ENCODE measurements around the gene SERPINA5.
"Not testable (repeated sequence)": the region's sequence is repeated elsewhere in the genome, so short reads cannot be mapped to it uniquely, and the experiment has no call there.

SERPINA5 gene

DNA sequence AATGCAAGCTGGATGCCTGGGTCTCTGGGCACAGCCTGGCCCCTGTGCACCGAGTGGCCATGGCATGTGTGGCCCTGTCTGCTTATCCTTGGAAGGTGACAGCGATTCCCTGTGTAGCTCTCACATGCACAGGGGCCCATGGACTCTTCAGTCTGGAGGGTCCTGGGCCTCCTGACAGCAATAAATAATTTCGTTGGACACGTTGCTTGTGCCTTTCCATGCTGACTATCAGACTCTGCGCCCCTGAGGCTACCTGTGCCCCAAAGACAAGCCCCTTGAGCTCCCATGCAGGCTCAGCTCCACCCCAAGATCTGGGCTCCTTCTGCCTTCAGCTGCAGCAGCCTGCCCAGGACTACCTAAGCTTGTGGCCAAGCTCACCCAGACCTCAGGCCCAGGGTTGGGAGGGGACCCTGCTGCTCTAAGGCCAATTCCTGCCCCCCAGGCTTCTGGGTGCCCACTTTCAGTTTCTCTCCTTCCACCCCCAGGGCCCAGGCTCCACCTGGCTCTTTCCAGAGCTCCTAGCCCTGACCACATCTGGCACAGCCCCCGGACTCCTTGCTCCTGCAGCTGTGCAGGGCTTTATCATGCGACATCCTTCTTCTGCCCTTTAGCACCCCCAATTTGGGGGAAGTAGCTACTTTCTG, 42.8 kb downstream of the SERPINA5 start:
- no peak for DNase-seq (ENCODE audit: low spot score)

DNA sequence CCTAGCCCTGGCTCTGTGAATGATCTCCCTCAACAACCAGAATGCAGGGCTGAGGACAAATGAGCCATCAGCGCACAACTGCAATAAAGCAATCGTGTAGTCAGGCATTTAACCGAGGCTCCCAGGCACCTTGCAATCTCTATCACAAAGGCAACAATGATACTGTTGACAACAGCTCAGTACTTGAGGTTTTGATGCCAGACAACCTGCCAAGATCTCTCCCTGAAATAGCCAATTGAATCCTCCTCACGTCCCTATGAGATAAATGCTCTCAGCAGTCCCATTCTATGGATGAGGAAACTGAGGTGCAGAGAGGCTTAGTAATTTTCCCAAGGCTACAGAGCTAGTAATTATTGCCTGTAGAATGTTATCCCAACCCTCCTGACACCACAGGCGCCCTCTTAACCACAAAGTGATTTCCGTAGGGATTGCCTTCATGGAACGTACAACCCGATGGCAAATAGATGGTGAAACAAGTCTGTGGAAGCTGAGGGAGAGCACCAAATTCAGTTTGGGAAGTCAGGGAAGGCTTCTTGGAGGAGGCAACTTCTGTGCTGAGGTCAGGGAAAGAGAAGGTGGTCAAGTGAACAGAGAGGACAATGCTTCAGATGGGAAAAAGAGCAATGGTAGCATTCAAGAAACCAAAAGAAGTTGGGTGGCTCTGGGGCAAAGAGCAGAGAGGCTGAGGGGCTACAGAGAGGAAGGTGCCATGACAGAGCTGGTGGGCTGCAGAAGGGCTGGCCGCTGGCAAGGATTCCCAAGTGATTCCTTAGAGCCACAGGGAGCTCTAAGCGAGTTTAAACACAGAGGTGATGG, 43.5 kb downstream of the SERPINA5 start:
- DNase-seq (ENCODE audit: low spot score), result no peak

DNA sequence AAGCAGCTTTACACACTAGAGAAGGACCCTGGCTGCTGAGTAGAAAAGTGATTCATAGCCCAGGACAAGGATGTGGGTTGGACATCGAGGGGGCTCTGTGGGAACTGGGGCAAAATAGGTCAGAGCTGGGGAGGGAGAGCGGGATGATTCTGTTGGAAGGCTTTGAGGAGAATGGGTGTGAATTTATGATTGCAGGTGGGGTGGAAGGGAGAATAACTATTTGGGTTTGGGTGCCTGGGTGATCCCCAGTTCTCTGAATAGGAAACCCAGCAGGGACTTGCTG, 44.1 kb downstream of the SERPINA5 start:
- DNase-seq (ENCODE audit: low spot score), result no peak

DNA sequence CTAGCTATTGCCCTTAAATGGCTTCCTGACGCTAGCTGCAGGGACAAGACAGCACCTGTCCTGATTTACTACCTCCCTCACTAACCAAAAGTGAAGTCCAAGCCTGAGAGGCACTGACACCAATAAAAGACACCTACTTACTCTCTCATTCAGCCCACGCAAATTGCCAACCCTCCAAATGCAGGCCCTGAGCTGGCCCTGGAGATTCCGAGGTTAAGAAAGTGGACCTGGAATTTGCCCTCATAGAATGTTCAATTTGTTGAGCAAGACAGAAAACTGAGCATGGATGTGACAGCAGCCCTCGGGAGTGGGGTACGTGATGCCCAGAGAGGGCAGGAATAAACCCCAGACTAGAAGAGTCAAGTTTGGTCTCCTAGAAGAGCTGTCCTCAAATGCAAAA, 47.4 kb downstream of the SERPINA5 start:
- no peak for DNase-seq (ENCODE audit: low spot score)

DNA sequence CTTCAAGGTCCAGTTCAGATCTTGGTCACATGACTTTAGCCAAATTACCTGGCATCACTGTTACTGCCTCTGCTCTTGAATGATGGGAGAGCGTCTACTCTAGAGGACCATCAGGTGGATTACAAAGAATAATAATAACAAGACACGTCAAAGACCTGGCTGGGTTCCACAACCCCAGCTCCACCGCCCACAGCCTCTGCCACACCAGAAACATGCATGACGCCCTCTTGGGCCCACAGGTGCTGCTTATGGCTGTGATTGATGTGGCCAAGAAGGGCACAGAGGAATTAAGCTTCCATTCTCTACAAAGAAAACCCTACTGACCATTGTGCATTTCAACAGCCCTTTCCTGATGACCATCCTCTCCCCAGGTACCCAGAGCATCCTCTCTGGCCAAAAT, 49.2 kb downstream of the SERPINA5 start:
- DNase-seq (ENCODE audit: low spot score), result no peak

DNA sequence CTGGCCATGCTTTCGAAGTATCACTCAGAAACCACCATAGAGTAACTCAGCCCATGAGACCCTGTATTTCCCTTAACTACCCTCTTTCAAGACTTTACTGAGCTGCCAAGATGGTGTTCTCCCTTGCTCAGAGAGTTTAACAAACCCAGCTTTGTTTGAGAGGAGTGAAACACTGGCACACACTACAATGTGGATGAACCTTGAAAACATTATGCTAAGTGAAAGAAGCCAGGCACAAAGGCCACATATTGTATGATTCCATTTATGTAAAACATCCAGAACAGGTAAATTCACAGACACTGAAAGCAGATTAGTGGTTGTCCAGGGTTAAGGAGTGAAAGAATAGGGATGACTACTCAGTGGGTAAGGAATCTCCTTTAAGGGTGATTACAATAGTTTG, 49.8 kb downstream of the SERPINA5 start:
- DNase-seq (ENCODE audit: low spot score), result no peak

DNA sequence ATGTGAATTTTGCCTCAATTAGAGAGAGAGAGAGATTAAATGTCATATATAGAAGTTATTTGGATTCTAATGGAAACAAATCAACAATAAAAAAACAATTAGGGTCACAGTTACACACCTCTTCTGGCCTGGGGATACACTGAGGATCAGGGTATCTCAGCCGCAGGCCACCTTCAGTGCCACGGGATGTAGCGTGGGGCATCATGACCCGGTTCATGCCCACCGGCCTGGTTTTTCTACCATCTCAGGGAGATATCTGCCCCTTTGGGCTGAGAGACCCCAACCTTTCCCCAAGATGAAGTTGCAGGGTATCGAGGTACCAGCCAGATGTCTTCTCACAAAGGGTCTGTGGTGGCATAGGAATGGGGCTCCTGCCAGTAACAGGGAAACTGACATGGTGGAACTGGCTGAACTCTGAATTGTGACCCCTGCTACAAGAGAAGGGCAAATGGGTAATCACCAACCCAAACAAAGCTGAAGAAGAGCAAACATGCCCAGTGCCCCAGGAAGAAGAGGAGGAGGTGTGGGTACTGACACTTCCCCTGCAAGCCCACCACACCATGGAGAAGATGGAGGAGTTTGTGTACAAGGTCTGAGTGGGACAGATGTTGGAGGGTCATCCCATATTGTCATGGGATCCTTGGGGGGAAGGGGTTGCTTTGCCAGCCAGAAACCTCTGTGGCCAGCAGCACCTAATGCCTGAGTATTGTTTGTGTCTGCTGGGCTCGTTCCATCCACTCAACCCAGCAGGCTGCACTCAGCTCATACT, 50.5 kb downstream of the SERPINA5 start:
- DNase-seq (ENCODE audit: low spot score), result no peak

DNA sequence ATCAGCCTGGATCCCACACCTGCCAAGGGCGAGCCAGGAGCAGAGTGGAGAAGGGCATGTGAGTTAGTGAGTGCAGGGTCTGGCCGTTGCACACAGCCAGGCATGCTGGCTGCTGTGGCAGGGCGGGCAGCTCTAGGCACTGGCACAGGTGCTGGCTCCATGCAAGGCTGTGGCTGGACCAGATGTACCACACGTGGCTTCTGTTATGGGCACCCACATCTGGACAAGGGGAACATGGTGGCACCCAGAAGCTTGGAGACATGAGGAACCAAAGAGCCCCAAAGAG, 51.0 kb downstream of the SERPINA5 start:
- no peak for DNase-seq (ENCODE audit: low spot score)

DNA sequence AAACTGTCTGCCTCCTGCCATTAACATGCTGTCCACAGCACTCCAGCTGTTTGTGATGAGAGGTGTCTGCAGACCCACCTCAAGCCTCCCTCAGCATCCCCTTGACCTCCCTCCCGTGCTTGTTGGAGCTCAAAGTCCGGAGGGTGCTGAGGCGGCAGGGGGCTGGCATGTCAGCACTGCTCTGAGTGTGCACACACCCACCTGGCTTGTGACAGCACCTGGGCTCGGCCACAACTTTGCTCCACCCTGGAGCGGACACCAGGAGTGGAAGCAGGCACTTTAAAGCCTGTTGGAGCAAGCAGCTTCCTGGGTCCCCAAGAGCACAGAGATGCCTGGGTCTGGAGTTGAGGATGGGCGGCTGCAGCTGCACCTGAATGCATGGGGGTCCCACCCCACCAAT, 51.9 kb downstream of the SERPINA5 start:
- no peak for DNase-seq (ENCODE audit: low spot score)

DNA sequence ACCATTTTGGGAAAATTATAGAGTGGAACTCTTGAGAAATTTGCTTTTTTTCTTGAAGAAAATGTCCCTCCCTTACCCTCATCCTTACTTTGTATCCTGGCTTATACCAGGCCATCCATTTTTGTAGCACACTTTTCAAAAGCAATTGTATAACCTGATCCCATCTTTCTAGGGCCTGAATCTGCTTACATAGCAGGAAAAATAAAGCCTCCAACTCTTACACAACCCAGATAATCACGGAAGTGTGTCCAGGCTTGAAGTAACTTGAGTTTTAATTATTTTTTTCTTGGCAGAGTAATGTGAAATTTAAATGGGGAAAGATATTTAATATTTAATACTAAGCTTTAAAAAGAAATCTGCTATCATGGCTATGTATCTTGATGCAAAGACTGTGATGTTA, 53.9 kb downstream of the SERPINA5 start:
- DNase-seq (ENCODE audit: low spot score), result no peak

DNA sequence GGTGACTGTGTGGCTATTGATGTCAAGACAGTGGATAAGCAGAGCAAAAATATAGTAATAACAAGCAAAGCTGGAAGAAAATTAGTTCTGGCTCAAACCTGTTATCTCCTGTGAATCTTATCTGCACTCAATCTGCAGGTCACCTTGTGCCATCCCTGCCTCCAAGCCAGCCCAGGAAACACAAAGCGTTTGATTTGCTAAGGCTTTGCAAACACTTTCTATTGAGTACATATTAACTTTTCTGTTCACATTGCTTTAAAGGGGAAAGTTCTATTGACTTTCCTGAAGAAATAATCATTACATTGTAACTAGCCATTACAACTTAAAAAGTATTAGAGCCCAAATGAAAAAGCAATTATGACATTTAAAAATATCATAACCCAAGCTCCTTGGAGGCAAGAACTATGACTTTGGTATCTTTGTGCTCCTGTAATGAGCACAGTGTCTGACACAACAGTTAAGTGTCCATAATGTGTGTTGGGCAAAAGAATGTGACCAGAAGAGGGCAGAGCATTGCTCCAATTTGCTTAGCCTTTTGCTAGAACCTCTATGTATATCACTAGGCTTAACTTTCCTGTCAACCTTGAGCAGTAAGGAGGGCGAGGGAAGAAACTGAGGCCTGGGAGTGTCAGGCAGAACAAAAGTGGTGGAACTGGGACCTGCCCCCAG, 55.7 kb downstream of the SERPINA5 start:
- DNase-seq (ENCODE audit: low spot score), result peak; percentile 48

DNA sequence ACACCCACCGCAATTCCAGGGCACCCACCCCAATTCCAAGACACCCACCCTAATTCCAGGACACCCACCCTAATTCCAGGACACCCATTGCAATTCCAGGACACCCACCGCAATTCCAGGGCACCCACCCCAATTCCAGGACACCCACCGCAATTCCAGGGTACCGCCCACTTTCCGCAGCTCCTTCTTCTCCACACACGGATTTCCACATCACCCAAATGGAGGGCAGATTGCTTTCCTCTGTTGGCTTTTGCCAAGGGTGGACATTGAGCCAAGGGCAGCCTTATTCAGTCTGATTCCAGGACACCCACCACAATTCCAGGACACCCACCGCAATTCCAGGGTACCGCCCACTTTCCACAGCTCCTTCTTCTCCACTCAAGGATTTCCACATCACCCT, 56.6 kb downstream of the SERPINA5 start:
- not testable (repeated sequence) for DNase-seq (ENCODE audit: low spot score)

DNA sequence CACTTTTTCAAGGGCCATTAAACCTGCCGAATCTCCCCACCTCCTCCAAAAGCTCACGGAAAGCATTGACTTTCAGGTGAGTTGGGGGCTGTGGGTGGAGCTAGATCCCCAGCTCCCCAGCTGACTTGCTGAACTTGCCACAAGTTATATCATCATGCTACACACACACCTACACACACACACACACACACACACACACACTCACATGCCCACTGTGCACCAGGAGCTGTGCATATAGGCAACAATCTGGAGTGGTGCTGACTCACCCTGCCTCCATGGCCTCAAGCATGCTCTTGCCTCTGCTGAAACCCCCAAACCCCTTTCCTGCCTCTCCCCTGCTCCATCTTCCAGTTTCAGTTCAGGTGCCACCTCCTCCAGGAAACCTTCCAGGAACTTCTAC, 57.1 kb downstream of the SERPINA5 start:
- no peak for DNase-seq (ENCODE audit: low spot score)

DNA sequence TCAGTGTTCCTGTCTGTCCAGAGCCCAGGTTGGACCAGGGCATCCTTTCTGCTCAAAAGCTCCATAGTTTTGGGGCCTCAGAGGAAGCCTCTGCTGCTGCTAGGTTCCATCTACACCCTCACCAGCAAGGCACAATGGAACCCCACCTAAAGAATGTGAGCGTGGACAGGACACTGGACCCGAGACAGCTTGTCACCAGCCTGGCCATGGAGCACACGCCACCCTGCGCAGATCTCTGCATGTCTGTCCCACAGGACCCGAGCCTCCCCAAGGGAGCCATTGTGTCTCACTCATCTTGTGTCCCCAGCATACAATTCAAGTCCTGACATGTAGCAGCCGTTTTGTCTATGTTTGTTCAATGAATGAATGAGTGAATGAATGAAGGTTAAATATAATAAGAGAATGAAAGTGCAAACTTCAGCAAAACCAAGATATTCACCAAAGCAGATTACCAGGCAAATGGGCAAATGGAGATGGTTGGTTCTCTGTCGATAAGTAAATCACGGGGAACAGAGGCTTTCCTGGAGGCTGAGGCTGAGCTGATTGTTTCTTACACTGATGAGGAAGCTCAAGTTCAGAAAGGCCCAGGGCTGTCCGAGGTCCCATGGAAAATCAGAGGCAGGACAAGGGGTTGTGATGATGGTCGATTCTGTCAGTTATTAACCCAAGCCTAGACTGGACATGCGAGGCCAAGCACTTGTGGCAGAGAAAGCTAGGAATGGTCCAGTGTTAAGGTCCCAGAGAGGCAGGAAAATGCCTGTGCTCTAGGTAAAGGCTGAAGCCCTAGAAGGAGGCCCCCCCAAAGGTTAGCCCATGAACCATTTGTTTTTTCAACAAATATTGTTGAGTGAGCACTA, 58.0 kb downstream of the SERPINA5 start:
- no peak for DNase-seq (ENCODE audit: low spot score)

DNA sequence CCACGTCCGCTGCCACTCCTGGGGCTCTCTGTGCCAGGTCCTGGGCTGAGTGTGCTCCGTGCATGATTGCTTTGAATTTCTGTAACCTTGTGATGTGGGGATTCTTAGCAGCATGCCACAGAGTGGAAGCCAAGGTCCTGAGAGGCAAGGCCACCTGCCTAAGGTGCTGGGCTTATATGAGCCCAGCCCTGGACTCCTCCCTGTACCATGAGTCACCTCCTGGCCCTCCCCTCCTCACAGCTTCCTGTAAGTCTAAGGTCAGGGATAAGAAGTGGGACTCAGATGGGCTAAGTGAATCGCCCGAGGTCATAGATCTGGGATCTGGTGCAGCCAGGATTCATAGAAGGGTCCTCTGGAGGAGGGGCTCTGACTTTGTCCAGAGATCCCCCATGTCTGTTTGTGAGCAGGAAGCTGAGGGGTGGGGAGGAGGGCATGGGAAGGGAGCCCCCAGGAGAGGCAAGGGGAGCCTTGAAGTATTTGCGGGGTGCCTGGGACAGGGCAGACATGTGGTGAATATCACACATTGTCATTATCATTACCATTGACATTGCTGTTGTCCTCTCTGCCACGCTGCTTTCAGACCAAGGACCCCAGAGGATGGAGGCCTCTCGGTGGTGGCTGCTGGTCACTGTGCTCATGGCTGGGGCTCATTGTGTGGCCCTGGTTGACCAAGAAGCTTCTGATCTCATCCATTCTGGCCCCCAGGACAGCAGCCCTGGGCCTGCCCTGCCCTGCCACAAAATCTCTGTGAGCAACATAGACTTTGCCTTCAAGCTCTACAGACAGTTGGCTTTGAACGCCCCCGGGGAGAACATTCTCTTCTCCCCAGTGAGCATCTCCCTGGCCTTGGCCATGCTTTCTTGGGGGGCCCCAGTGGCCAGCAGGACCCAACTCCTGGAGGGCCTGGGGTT, 59.8 kb downstream of the SERPINA5 start:
- no peak for DNase-seq (ENCODE audit: low spot score)

DNA sequence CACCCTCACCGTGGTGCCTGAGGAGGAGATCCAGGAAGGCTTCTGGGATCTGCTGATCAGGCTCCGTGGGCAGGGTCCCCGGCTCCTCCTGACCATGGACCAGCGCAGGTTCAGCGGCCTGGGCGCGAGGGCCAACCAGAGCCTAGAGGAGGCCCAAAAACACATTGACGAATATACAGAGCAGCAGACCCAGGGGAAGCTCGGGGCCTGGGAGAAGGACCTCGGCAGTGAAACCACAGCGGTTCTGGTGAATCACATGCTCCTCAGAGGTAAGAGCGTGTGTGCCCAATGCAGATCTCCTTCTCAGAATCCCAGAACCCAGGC, 60.4 kb downstream of the SERPINA5 start:
- DNase-seq (ENCODE audit: low spot score), result no peak
